ENCODE results near the gene PTRHD1.

PTRHD1 gene

GRCh38 chr2:24761866-24762265, 31.3 kb downstream of the PTRHD1 start:
- no peak for DNase-seq (ENCODE audit: low read depth, low spot score)

- DNase-seq (ENCODE audit: low read depth, low spot score) = no peak
These were observed 36.4 kb downstream of the PTRHD1 start for GRCh38 chr2:24756789-24757188.

- DNase-seq (ENCODE audit: low read depth, low spot score) = no peak
These were observed 38.0 kb downstream of the PTRHD1 start for GRCh38 chr2:24754985-24755705.

GRCh38 chr2:24749069-24749691, 44.0 kb downstream of the PTRHD1 start:
- DNase-seq (ENCODE audit: low read depth, low spot score) = no peak

GRCh38 chr2:24747299-24747698, 45.9 kb downstream of the PTRHD1 start:
- no peak for DNase-seq (ENCODE audit: low read depth, low spot score)

- DNase-seq (ENCODE audit: low read depth, low spot score) = no peak
These were observed 47.4 kb downstream of the PTRHD1 start for GRCh38 chr2:24745825-24746224.

GRCh38 chr2:24744356-24744755, 48.8 kb downstream of the PTRHD1 start:
- DNase-seq (ENCODE audit: low read depth, low spot score) = no peak

GRCh38 chr2:24743924-24744323, 49.3 kb downstream of the PTRHD1 start:
- DNase-seq (ENCODE audit: low read depth, low spot score) = no peak

- no peak for DNase-seq (ENCODE audit: low read depth, low spot score)
These were observed 50.5 kb downstream of the PTRHD1 start for GRCh38 chr2:24742730-24743129.

- no peak for DNase-seq (ENCODE audit: low read depth, low spot score)
These were observed 53.0 kb downstream of the PTRHD1 start for GRCh38 chr2:24740142-24740541.

All from astrocyte of the hippocampus (primary cell).